Activated CD8-positive, alpha-beta memory T cell treated with anti-CD3 and anti-CD28 coated beads for 36 hours (primary cell): Measurements from ENCODE around the gene SPARCL1. TPM values are rescaled to one million over a fixed set of nuclear protein-coding genes. Genes with fewer than 3 reads are reported as not detected.
"Not testable (repeated sequence)": the region's sequence is repeated elsewhere in the genome, so short reads cannot be mapped to it uniquely, and the experiment has no call there.

Experiments
- CTCF ChIA-PET: fragments of 350-600 bp; sonication (Branson Sonifier 250); formaldehyde crosslinking; loops from one replicate; lab custom pipeline; 2021; ENCODE audit warnings: antibody characterized with exemption; lab: Charles Lee
- POLR2A ChIA-PET: fragments of 350-600 bp; sonication (Branson Sonifier 250); formaldehyde crosslinking; loops from one replicate; lab custom pipeline; 2021; ENCODE audit warnings: antibody characterized with exemption; lab: Charles Lee
- total RNA-seq, 2 experiments: library from RNA; stranded (reverse); gene quantifications; one replicate each; pipeline ENCODE4 v1.2.3, GENCODE V29; 2021

Gene SPARCL1
- total RNA-seq, 2 experiments from 2014 or later: not detected

DNA sequence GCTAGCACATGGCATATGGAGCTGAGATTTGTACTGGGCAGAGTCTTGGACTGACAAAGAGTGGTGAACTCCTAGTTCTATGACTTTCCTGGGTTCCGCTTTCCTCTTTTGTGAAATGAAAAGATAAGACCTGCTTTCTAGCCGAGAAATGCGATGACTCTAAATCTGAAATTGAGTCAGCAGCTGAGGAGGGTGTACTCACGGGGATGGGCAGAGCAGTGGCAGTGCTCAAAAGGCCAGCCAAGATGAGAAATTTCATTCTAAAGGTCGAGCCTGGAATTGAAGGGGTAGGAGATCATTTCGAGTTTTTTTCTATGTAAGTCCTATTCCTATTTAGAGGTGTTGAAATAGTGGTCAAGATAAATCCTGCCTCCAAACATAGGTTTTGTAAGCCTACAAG is 59.8 kb downstream of the SPARCL1 start:
- CTCF ChIA-PET: interaction anchor here (1.0 to 1.2 kb wide), 3 partner anchors 10 to 94 kb away, joined by 4 to 5 read pairs (median 4); no protein-coding TSS in a partner anchor
- POLR2A ChIA-PET: no interaction called here

DNA sequence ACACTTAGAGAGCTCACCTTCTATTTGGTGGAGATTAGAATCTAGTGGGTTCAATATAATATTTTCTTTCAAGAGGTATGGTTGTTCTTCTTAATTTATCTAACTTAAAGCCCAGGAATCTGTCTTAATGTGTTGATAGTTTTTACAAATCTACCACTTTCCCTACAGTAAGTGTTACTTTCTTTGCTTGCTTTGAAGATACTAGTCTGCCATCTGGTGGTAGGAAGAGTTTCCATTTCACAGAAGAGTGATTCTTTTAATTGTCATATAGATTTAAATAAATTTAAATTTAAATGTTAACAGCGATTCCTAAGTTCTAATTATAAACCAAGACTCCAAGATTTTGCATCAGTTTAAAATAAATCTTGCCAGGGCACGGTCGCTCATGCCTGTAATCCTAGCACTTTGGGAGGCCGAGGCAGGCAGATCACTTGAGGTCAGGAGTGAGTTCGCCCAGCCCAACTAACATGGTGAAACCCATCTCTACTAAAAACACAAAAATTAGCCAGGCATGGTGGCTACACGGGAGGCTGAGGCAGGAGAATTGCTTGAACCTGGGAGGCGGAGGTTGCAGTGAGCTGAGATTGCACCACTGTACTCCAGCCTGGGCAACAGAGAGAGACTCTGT is 63.3 kb downstream of the SPARCL1 start:
- POLR2A ChIA-PET: no interaction called here

DNA sequence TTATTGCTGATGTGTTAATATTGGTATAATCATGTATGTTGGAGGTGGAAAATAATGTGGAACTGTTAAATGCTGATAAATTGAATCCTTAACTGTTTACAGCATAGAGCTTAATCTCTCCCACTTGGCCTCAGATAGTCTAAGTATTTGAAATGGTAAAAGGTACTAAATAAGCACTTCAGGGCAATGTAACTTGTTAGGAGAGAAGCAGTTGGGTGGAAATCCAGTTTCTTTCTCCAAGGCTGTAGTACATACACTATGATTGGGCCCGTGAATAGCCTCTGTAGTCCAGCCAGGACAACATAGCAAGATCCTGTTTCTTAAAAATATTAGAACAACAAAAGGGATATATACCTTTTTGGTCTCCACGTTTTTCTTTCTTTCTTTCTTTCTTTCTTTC is 67.1 kb downstream of the SPARCL1 start:
- ChIA-PET POLR2A (no interaction called here), CTCF (interaction anchor here (0.7 kb wide), 1 partner anchor 105 kb away, joined by 3 read pairs; no protein-coding TSS in a partner anchor)

More for the DNA sequence above, 63.3 kb downstream of the SPARCL1 start:
- CTCF ChIA-PET: interaction anchor here (0.8 to 1.7 kb wide), 3 partner anchors 9 to 96 kb away, joined by 3 to 5 read pairs (median 3); partner anchors contain the start of gene HSD17B11

DNA sequence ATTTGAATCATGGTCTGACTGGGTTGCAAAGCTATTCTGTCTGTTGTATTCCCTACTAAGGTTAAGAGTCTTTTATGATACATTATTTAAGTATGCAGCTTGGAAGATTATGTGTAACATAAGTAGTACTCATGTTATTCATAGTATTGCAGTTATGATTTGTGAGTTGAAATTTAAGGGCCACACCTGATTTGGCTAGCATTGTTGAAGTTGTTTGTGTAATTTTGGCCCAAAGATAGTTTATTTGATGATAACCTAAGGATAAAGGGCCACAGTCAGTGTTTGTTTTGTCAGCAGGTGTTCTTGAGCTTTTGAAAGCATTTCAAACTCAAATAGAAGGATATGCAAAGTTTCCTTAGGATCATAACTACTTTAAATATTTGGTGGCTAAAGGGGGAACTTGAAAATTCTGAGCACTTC is 67.9 kb downstream of the SPARCL1 start:
- ChIA-PET POLR2A (no interaction called here), CTCF (no interaction called here)

DNA sequence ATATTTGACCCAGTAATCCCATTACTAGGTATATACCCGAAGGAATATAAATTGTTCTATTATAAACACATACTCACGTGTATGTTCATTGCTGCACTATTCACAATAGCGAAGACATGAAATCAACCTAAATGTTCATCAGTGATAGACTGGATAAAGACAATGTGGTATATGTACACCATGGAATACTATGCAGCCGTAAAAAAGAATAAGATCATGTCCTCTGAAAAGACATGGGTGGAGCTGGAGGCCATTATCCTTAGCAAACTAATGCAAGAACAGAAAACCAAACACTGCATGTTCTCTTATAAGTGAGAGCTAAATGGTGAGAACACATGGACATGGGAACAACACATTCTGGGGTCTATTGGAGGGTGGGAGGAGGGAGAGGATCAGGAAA is 70.3 kb downstream of the SPARCL1 start:
- POLR2A ChIA-PET: no interaction called here

DNA sequence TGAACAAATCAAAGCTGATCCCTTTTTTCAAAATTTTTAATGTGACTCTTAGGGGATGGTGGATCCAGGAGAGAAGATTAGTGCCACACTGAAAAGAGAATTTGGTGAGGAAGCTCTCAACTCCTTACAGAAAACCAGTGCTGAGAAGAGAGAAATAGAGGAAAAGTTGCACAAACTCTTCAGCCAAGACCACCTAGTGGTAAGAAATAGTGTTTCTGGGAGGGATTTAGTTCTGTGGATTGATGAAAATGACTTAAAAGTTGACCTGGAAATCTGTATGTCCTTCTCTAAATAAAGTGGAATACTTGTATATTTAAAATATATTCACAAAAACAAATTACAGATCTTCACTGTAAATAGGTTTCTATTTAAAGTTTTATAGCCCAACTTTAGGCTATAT is 77.6 kb downstream of the SPARCL1 start:
- CTCF ChIA-PET: no interaction called here
- POLR2A ChIA-PET: no interaction called here

More for the DNA sequence above, 70.3 kb downstream of the SPARCL1 start:
- CTCF ChIA-PET: no interaction called here

DNA sequence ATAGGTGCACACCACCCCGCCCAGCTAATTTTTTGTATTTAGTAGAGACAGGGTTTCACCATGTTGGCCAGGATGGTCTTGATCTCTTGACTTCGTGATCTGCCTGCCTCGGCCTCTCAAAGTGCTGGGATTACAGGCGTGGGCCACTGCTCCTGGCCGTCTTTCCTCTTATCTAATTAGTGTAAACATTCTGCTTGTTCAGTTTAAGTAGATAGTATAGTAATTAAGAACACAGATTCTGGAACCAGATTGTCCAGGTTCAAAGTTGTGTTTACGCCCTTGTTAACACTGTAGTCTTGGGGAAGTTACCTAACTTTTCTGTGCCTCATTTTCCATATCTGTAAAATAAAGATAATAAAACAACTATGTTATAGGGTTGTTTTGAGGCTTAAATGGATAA is 82.8 kb downstream of the SPARCL1 start:
- POLR2A ChIA-PET: not testable (repeated sequence)

DNA sequence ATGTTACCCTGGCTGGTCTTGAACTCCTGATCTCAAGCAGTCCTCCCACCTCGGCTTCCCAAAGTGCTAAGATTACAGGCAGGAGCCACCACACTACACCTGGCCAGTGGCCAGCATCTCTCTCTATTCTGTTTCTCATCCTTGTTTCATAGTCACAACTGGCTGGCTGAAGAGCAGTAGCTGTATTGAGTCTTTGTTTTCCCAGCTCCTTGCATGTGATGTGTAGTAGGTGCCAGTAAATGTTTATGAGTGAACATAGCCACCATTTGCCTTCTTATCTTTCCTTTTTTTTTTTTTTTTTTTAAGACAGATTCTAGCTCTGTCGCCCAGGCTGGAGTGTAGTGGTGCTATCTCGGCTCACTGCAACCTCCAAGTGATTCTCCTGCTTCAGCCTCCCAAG is 83.2 kb downstream of the SPARCL1 start:
- CTCF ChIA-PET: no interaction called here
- POLR2A ChIA-PET: no interaction called here

More for the DNA sequence above, 82.8 kb downstream of the SPARCL1 start:
- CTCF ChIA-PET: not testable (repeated sequence)

DNA sequence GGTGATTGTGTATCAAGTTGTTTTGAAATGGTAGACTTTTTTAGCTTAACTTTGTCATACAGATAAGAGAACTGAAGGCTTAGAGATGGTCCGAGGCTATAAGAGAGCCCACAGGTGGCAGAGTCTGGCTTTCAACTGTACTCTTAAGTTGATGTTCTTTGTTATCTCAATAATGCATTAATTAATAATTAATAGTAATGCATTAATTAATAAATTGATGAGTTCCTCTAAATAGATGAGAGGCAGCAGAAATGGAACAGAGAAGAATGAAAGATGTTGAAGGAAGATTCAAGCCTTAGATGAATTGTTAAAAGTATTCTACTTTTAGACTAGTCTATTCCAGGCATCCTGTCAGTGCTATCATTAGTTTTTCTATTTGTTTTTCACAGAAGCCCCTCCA is 84.4 kb downstream of the SPARCL1 start:
- POLR2A ChIA-PET: no interaction called here
- CTCF ChIA-PET: no interaction called here

DNA sequence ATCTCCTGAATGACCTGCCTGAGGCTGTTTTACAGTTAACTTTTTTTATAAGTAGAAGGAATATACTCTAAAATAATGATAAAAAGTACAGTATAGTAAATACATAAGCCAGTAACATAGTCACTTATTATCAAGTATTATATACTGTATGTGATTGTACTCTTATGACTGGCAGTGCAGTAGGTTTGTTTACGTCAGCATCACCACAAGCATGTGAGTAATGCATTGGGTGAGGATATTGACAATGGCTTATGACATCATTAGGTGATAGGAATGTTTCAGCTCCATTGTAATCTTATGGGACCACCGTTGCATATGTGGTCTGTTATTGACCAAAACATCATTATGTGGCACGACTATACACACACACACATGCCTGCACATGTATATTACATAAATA is 86.3 kb downstream of the SPARCL1 start:
- ChIA-PET CTCF (no interaction called here), POLR2A (no interaction called here)

DNA sequence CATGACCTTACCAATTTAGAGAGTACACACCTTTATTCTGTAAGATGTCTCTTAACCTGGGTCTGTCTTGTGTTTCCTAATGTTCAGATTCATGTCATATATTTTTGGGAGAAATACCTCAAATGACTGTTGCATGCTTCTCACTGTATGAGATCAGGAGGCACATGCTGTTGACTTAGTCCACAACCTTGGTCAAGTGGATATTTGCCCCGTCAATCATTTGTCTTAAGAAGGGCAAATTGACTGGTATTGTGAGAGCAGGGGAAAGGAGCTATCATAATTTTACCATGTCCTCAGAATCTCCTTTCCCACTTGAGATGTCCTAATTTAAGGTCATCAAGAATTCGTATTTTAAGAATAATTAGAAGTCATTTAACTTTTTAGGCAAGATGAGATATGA is 95.8 kb downstream of the SPARCL1 start:
- POLR2A ChIA-PET: no interaction called here
- CTCF ChIA-PET: no interaction called here

DNA sequence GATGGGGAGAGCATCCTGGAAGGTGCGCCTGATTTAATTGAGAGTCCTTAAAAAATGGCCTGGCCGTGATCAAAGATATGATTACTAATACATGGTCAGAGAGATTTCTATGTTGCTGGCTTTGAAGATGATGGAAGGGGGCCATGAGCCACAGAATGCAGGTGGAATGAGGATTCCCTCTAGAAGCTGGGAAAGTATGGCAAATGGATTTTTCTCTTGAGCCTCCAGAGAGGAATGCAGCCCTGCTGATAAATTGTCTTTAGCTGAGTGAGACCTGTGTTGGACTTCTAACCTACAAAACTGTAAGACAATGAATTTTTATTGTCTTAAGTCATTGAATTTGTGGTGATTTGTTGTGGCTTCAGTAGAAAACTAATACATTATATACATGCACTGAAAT is 99.1 kb downstream of the SPARCL1 start:
- ChIA-PET POLR2A (no interaction called here), CTCF (no interaction called here)

DNA sequence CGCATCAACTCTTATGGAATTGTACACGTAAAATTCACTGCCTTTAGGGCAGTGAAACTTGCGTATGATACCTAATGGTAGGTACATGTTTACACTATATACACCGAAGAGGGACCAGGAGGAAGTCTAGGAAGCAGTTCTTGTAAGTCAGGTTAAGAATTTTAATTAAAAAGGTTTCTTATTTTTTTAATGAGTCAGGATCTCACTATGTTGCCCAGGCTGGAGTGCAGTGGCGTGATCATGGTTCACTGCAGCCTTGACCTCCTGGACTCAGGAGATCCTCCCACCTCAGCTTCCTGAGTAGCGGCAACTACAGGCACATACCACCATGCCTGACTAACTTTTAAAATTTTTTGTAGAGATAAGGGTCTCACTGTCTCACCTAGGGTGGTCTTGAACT is 100.2 kb downstream of the SPARCL1 start:
- POLR2A ChIA-PET: no interaction called here
- CTCF ChIA-PET: no interaction called here

DNA sequence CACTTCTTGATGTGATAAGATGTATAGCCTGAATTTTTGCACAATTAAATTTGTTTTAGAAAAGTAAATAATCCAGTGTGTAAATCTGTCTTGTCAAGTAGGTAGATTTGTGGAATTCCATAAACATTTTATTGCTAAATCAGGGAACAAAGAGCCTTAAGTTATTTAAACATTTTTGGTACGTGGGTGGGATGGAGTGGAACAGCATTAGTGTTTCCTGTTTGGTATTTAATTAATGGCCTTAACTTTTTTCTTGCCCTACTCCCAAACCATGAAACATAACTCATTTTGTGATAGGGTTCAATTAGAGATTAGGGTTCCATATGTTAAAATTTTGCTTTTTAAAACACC is 101.7 kb downstream of the SPARCL1 start:
- CTCF ChIA-PET: no interaction called here
- POLR2A ChIA-PET: no interaction called here

DNA sequence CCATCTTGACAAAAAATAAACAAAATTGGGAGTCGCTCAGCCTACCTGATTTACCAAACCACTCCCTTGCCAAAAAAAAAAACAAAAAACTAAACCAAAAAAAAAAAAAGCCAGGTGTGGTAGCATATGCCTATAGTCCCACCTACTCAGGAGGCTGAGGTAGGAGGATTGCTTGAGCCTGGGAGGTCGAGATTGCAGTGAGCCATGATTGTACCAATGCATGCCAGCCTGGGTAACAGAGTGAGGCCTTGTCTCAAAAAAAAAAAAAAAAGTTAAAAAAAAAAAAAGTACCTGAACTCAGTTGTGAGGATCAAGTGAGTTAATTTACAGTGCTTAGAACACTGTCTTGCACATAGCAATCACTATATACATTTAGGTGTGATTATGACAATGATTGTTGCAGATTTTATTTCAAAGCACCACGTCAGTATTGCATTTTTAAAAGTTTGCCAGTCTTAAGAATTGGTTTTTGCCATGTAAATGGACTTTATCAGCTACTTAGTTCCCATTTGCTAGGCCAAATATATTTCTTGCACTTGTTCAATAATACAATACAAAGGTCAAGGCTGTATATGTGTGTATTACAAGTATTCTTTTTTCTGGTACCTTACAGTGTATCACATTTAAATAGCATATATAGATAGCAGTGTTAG is 102.2 kb downstream of the SPARCL1 start:
- ChIA-PET POLR2A (no interaction called here), CTCF (interaction anchor here (1.0 kb wide), 1 partner anchor 192 kb away, joined by 3 read pairs; no protein-coding TSS in a partner anchor)

DNA sequence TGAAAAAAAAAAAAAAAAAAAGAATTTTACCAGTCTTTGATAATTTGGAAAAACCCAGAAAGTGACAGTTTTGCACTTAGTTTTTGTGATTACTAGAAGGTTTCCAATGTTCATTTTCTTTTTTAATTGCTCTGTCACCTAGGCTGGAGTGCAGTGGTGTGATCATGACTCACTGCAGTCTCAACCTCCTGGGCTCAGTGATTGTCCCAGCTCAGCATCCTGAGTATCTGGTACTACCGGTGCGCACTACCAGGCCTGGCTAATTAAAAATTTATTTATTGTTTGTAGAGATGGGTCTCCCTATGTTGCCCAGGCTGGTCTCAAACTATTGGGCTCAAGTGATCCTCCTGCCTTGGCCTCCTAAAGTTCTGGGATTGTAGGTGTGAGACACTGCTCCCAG is 103.5 kb downstream of the SPARCL1 start:
- POLR2A ChIA-PET: interaction anchor here (0.7 kb wide), 2 partner anchors 206 to 1167 kb away, joined by 3 to 11 read pairs; no protein-coding TSS in a partner anchor
- CTCF ChIA-PET: interaction anchor here (1.0 kb wide), 1 partner anchor 190 kb away, joined by 3 read pairs; no protein-coding TSS in a partner anchor

DNA sequence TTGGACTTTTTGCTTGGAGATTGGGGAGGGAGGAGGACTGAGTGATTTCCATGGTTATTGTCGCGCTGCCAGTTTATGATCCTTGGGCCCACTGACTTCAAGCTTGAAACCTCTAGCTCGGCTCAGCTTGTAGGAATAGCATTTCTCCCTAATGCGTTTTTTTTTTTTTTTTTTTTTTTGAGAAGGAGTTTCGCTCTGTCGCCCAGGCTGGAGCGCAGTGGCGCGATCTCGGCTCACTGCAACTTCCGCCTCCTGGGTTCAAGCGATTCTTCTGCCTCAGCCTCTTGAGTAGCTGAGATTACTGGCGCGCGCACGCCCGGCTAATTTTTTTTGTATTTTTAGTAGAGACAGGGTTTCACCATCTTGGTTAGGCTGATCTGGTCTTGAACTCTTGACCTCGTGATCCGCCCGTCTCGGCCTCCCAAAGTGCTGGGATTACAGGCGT is 105.1 kb downstream of the SPARCL1 start:
- POLR2A ChIA-PET: not testable (repeated sequence)
- CTCF ChIA-PET: interaction anchor here (0.6 kb wide), 1 partner anchor 12 kb away, joined by 3 read pairs; no protein-coding TSS in a partner anchor
